HepG2 (cell line): ENCODE measurements around the gene UAP1L1. TPM values are rescaled to one million over a fixed set of nuclear protein-coding genes. Genes with fewer than 3 reads are reported as not detected.

Experiments
- HDAC2 ChIP-seq: sonication (generic); formaldehyde crosslinking; IDR thresholded peaks from 2 replicates; pipeline ENCODE4 v1.4.0; 2020; ENCODE audit warnings: missing genetic modification reagents
- HNRNPL ChIP-seq: fragments of 200-400 bp; formaldehyde crosslinking; IDR thresholded peaks from 2 replicates; pipeline ENCODE4 v1.6.1; 2017; ENCODE audit warnings: mild to moderate bottlenecking, low read depth, low read length
- HOXA5 ChIP-seq: sonication (generic); formaldehyde crosslinking; IDR thresholded peaks from 2 replicates; pipeline ENCODE4 v1.4.0; 2020; ENCODE audit warnings: missing genetic modification reagents
- NFKBIZ ChIP-seq: IDR thresholded peaks from 2 replicates; pipeline ENCODE4 v1.6.1; 2018; ENCODE audit warnings: missing genetic modification reagents, missing compliant biosample characterization
- POGZ ChIP-seq: sonication (generic); formaldehyde crosslinking; IDR thresholded peaks from 2 replicates; pipeline ENCODE4 v1.4.0; 2020; ENCODE audit warnings: mild to moderate bottlenecking, missing genetic modification reagents
- RAD21 ChIP-seq: fragments of 450-650 bp; formaldehyde crosslinking; IDR thresholded peaks from 2 replicates; pipeline ENCODE4 v1.5.0; 2020; ENCODE audit warnings: mild to moderate bottlenecking
- RELA ChIP-seq: sonication (generic); formaldehyde crosslinking; IDR thresholded peaks from 2 replicates; pipeline ENCODE4 v1.4.0; 2020; ENCODE audit warnings: missing genetic modification reagents
- RFX5 ChIP-seq: IDR thresholded peaks from 2 replicates; pipeline ENCODE4 v1.6.1; 2011; ENCODE audit warnings: low read depth, low read length, improper control_type of control experiment
- SKI ChIP-seq: fragments of 450-650 bp; IDR thresholded peaks from one replicate; pipeline ENCODE4 v1.6.1; 2018; ENCODE audit warnings: mild to moderate bottlenecking; ENCODE audit not compliant: partially characterized antibody
- ZFX ChIP-seq: sonication (generic); formaldehyde crosslinking; IDR thresholded peaks from 2 replicates; pipeline ENCODE4 v1.4.0; 2020; ENCODE audit warnings: mild to moderate bottlenecking, low read depth, missing genetic modification reagents, moderate library complexity
- ZNF10 ChIP-seq: sonication (generic); formaldehyde crosslinking; IDR thresholded peaks from 2 replicates; pipeline ENCODE4 v1.4.0; 2020; ENCODE audit warnings: mild to moderate bottlenecking, low read depth, missing genetic modification reagents, borderline replicate concordance
- ZNF24 ChIP-seq: fragments of 450-650 bp; IDR thresholded peaks from 2 replicates; pipeline ENCODE4 v1.6.1; 2017; ENCODE audit warnings: antibody characterized with exemption, mild to moderate bottlenecking
- ZNF282 ChIP-seq: fragments of 450-650 bp; IDR thresholded peaks from 2 replicates; pipeline ENCODE4 v1.6.1; 2018; ENCODE audit not compliant: partially characterized antibody
- ZNF33B ChIP-seq: sonication (generic); formaldehyde crosslinking; IDR thresholded peaks from 2 replicates; pipeline ENCODE4 v1.5.1; 2020; ENCODE audit warnings: mild to moderate bottlenecking, missing genetic modification reagents
- ZNF614 ChIP-seq: IDR thresholded peaks from 2 replicates; pipeline ENCODE4 v1.6.1; 2018; ENCODE audit warnings: missing biosample characterization, missing genetic modification reagents, inconsistent platforms, borderline replicate concordance
- polyA plus RNA-seq, 8 experiments: library from polyadenylated mRNA; depleted of rRNA in 3 of 8; stranded (reverse) in 7 of 8; unstranded in 1 of 8; fragments of >200 nt; fragmentation: Illumina TruSeq in 4 of 8; extraction: Trizol in 4 of 8; gene quantifications; 2 replicates each; pipeline versions ENCODE4 v1.2.1 to v1.2.3, GENCODE V29; 2011 to 2016; ENCODE audit warnings: low read depth in 4 of 8, missing spikeins in 1 of 8, mixed read lengths in 1 of 8; ENCODE audit not compliant: insufficient read depth in 1 of 8
- total RNA-seq, 5 experiments: library from RNA; depleted of rRNA; stranded (reverse); fragments of >200 nt; fragmentation: Illumina TruSeq; extraction: Trizol; gene quantifications; 2 replicates each; pipeline ENCODE4 v1.2.3, GENCODE V29; 2016; ENCODE audit warnings: low read depth in 1 of 5
- TF ChIP-seq, protein P1 (sequence below): sonication (generic); formaldehyde crosslinking; IDR thresholded peaks from 2 replicates; pipeline ENCODE4 v1.4.0; 2020; ENCODE audit warnings: mild to moderate bottlenecking, missing genetic modification reagents, borderline replicate concordance
- TF ChIP-seq, protein P2 (sequence below): sonication (generic); formaldehyde crosslinking; IDR thresholded peaks from 2 replicates; pipeline ENCODE4 v1.4.0; 2020; ENCODE audit warnings: mild to moderate bottlenecking, missing genetic modification reagents
- TF ChIP-seq, protein P3 (sequence below): sonication (generic); formaldehyde crosslinking; IDR thresholded peaks from 2 replicates; pipeline ENCODE4 v1.4.0; 2020; ENCODE audit warnings: low read depth, missing genetic modification reagents
- TF ChIP-seq, protein P4 (sequence below): IDR thresholded peaks from 2 replicates; pipeline ENCODE4 v1.6.1; 2012; ENCODE audit warnings: low read length, improper control_type of control experiment

Gene UAP1L1
- total and polyA plus RNA-seq, 2 of the 13 experiments (the other 11 are each of a cell fraction or from before 2014, with no cell fraction given), result 5.4 to 6.4 TPM

DNA sequence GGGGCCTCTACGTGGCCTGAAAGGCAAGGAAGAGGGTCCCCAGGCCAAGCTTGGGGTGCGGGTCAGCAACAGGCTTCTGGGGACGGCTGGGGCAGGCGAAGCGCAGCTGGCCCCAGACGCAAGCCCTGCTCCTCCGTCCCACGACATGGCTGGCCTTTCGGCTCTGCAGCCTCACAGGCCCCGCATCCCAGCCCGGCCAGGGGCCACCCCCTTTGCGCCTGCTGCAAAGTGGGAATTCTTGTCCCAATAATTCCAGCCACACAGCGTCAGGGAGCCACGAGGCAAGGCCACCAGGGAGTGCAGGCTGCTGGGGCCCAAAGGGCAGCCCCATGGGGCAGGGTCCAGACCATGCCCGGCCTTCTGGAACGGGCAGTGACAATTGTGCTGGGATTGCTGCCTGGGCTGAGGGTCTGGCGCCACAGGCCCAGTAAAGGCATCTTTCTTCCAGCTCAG is 22.4 kb upstream of the UAP1L1 start (continued):
- TF ChIP-seq, protein P1, sequence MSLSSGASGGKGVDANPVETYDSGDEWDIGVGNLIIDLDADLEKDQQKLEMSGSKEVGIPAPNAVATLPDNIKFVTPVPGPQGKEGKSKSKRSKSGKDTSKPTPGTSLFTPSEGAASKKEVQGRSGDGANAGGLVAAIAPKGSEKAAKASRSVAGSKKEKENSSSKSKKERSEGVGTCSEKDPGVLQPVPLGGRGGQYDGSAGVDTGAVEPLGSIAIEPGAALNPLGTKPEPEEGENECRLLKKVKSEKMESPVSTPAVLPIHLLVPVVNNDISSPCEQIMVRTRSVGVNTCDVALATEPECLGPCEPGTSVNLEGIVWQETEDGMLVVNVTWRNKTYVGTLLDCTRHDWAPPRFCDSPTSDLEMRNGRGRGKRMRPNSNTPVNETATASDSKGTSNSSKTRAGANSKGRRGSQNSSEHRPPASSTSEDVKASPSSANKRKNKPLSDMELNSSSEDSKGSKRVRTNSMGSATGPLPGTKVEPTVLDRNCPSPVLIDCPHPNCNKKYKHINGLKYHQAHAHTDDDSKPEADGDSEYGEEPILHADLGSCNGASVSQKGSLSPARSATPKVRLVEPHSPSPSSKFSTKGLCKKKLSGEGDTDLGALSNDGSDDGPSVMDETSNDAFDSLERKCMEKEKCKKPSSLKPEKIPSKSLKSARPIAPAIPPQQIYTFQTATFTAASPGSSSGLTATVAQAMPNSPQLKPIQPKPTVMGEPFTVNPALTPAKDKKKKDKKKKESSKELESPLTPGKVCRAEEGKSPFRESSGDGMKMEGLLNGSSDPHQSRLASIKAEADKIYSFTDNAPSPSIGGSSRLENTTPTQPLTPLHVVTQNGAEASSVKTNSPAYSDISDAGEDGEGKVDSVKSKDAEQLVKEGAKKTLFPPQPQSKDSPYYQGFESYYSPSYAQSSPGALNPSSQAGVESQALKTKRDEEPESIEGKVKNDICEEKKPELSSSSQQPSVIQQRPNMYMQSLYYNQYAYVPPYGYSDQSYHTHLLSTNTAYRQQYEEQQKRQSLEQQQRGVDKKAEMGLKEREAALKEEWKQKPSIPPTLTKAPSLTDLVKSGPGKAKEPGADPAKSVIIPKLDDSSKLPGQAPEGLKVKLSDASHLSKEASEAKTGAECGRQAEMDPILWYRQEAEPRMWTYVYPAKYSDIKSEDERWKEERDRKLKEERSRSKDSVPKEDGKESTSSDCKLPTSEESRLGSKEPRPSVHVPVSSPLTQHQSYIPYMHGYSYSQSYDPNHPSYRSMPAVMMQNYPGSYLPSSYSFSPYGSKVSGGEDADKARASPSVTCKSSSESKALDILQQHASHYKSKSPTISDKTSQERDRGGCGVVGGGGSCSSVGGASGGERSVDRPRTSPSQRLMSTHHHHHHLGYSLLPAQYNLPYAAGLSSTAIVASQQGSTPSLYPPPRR (CRISPR knock-in tag), result no peak
- no peak for TF ChIP-seq NFKBIZ (CRISPR knock-in tag)
- no peak for TF ChIP-seq ZNF24
- no peak for TF ChIP-seq POGZ (CRISPR knock-in tag)
- no peak for TF ChIP-seq HOXA5 (CRISPR knock-in tag)
- TF ChIP-seq, protein P2, sequence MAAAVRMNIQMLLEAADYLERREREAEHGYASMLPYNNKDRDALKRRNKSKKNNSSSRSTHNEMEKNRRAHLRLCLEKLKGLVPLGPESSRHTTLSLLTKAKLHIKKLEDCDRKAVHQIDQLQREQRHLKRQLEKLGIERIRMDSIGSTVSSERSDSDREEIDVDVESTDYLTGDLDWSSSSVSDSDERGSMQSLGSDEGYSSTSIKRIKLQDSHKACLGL (CRISPR knock-in tag), result peak; percentile 58; the same call in 1 of the 2 replicates
- TF ChIP-seq, protein P3, sequence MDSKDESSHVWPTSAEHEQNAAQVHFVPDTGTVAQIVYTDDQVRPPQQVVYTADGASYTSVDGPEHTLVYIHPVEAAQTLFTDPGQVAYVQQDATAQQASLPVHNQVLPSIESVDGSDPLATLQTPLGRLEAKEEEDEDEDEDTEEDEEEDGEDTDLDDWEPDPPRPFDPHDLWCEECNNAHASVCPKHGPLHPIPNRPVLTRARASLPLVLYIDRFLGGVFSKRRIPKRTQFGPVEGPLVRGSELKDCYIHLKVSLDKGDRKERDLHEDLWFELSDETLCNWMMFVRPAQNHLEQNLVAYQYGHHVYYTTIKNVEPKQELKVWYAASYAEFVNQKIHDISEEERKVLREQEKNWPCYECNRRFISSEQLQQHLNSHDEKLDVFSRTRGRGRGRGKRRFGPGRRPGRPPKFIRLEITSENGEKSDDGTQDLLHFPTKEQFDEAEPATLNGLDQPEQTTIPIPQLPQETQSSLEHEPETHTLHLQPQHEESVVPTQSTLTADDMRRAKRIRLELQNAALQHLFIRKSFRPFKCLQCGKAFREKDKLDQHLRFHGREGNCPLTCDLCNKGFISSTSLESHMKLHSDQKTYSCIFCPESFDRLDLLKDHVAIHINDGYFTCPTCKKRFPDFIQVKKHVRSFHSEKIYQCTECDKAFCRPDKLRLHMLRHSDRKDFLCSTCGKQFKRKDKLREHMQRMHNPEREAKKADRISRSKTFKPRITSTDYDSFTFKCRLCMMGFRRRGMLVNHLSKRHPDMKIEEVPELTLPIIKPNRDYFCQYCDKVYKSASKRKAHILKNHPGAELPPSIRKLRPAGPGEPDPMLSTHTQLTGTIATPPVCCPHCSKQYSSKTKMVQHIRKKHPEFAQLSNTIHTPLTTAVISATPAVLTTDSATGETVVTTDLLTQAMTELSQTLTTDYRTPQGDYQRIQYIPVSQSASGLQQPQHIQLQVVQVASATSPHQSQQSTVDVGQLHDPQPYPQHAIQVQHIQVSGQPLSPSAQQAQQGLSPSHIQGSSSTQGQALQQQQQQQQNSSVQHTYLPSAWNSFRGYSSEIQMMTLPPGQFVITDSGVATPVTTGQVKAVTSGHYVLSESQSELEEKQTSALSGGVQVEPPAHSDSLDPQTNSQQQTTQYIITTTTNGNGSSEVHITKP (CRISPR knock-in tag), result no peak
- TF ChIP-seq SKI, result no peak
- TF ChIP-seq ZNF10, result no peak
- TF ChIP-seq ZNF282, result no peak
- TF ChIP-seq HDAC2 (CRISPR knock-in tag), result no peak
- TF ChIP-seq ZNF33B, result no peak; the same call in 1 of the 2 replicates
- TF ChIP-seq, protein P4, sequence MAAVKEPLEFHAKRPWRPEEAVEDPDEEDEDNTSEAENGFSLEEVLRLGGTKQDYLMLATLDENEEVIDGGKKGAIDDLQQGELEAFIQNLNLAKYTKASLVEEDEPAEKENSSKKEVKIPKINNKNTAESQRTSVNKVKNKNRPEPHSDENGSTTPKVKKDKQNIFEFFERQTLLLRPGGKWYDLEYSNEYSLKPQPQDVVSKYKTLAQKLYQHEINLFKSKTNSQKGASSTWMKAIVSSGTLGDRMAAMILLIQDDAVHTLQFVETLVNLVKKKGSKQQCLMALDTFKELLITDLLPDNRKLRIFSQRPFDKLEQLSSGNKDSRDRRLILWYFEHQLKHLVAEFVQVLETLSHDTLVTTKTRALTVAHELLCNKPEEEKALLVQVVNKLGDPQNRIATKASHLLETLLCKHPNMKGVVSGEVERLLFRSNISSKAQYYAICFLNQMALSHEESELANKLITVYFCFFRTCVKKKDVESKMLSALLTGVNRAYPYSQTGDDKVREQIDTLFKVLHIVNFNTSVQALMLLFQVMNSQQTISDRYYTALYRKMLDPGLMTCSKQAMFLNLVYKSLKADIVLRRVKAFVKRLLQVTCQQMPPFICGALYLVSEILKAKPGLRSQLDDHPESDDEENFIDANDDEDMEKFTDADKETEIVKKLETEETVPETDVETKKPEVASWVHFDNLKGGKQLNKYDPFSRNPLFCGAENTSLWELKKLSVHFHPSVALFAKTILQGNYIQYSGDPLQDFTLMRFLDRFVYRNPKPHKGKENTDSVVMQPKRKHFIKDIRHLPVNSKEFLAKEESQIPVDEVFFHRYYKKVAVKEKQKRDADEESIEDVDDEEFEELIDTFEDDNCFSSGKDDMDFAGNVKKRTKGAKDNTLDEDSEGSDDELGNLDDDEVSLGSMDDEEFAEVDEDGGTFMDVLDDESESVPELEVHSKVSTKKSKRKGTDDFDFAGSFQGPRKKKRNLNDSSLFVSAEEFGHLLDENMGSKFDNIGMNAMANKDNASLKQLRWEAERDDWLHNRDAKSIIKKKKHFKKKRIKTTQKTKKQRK, result no peak
- peak; percentile 49 for TF ChIP-seq ZFX (CRISPR knock-in tag)
- no peak for TF ChIP-seq RAD21 (CRISPR knock-in tag)
- TF ChIP-seq RELA, result no peak
- TF ChIP-seq HNRNPL, result peak; percentile 62; the same call in 1 of the 2 replicates
- no peak for TF ChIP-seq ZNF614 (CRISPR knock-in tag)
- TF ChIP-seq RFX5, result no peak
